HG02938 (cell line): ENCODE results near the gene SRD5A3.

Experiments
- ATAC-seq: cut with Tn5 transposase; IDR thresholded peaks from one replicate; pipeline ENCODE4 v1.9.1; 2021; ENCODE audit warnings: mild to moderate bottlenecking, moderate library complexity; ENCODE audit not compliant: unreplicated experiment

Gene SRD5A3

DNA sequence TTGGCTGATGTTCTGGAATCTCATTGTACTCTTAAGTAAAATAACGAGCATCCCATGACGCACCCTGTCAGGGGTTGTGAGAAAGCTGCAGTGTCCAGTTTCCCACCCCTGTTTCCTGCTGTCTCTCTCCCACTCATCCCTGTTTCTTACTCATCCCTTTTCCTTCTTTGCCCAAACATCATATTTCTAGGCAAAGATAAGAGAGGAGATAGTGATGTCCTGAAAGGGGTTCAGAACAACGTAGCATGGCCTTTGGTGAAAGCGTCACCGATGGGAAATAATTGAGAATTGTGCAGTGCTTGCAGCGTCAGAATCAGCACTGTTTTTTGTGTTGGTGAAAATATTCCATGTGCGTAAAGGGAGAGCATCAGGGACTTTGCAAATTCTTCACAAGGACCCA, 26.2 kb downstream of the SRD5A3 start:
- ATAC-seq, result no peak

- ATAC-seq, result no peak
Measured at GRCh38 chr4:55373461-55373860, 27.4 kb downstream of the SRD5A3 start.

- ATAC-seq, result no peak
Measured at GRCh38 chr4:55376698-55377097, 30.7 kb downstream of the SRD5A3 start.

DNA sequence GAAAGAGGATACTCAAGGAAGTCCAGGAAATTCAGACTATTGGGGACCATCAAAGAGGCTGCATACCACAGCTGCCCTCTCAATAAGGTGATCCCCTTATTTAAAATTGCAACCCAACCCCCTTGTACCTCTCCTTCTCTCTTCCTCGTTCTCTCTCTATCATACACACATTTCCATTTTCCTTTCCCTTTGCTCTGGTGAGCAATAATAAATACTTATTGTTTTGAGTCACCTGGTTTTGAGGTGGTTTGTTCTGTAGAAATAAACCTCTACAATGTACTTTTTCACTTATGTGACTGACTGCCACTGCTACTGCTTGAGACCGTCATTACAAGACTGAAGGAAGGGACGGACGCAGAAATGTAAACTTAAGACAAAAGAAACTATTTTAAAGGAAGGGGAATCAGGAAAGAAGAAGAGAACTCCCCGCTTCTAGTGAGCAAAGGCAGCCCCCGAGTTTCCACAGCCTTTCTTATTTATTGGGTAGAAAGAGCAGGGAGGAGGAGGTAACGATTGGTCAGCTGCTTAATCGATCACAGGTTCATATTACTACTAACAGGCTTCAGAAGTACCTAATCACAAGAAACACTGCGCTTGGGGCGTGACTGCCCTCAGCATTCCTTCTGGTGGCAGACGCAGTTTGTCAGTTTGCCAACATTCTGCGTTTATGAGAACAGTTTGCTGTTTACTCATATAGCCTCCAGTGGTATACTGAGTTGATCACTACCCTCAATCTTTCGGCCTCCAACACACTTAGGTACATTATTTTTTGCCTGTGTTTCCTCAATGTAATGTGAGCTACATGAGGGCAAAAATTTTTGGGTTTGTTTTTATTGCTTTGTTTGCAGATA, 32.8 kb downstream of the SRD5A3 start:
- ATAC-seq, result no peak

DNA sequence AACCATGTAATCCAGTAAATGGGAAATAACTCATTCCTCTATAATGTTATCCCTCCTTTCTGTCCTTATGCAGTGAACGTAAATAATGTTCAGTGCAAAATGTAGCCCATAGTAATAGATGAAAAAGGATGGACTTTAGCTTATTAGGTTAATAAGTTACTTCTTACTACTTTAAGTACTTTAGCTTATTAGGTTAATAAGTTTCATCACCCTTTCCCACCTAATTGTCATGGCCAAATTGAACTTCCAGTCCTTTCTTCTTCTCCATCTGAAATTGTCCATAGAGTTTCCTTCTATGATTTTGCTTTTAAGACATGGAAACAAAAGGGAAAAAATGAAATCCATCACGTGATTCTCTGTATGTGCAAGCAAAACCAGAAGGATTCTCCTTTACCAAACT, 34.5 kb downstream of the SRD5A3 start:
- no peak for ATAC-seq

DNA sequence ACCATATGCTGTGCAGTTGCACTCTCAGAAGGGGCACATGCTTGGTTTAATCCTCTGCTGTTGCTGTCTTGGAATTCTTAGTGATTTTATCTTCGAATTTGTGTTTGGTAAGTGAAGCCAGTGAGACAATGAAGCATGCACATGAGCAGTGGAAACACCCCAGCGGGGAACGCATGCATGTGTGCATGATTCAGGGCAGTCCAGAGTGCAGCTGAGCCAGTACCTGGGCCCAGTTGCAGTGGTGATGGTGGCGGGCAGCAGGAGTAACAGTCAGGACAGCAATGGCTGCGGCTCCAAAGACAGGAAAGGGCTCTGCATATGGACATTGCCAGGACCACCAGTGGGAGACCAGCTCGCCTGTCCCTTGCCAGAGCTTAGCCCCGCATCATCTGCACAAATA, 35.5 kb downstream of the SRD5A3 start:
- ATAC-seq, result no peak

- ATAC-seq, result no peak
Measured at GRCh38 chr4:55382488-55383003, 36.5 kb downstream of the SRD5A3 start.

- ATAC-seq, result no peak
Measured at GRCh38 chr4:55385201-55385649, 39.2 kb downstream of the SRD5A3 start.

DNA sequence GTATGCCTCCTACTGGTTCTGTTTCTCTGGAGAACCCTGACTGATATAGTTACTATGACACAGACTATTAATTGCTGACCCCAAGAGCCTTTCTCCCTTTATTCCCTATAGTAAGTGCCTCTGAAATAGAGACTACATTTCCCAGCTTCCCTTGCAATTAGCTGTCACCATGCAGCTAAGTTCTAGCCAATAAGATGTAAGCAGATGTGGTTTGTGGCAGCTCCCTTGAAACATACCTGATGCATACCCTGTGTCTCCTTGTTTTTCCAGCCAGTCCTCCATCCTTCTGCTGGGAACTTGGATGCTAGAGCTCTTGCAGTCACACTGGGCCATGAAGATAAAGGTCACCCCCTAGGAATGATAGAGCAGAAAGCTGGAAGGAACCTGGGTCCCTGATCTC, 40.0 kb downstream of the SRD5A3 start:
- peak; percentile 87 for ATAC-seq

DNA sequence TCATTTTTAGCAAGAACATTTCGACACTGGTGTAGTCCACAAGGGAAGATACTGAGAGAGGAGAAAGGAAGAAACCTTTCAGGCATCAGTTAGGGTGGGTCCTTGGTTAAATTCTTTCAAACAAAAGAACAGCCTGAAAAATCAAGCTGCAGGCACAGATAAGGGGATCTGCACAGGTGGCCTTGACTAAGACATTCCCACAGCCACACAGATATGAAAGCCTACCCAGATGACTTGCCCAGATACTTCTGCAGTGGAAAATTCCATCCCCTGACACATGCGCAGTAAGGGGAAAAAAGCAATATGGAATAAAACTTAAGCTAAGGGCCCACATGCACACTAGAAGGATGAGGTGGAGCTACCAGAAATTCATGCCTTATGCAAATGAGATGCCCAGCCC, 40.8 kb downstream of the SRD5A3 start:
- ATAC-seq, result no peak

DNA sequence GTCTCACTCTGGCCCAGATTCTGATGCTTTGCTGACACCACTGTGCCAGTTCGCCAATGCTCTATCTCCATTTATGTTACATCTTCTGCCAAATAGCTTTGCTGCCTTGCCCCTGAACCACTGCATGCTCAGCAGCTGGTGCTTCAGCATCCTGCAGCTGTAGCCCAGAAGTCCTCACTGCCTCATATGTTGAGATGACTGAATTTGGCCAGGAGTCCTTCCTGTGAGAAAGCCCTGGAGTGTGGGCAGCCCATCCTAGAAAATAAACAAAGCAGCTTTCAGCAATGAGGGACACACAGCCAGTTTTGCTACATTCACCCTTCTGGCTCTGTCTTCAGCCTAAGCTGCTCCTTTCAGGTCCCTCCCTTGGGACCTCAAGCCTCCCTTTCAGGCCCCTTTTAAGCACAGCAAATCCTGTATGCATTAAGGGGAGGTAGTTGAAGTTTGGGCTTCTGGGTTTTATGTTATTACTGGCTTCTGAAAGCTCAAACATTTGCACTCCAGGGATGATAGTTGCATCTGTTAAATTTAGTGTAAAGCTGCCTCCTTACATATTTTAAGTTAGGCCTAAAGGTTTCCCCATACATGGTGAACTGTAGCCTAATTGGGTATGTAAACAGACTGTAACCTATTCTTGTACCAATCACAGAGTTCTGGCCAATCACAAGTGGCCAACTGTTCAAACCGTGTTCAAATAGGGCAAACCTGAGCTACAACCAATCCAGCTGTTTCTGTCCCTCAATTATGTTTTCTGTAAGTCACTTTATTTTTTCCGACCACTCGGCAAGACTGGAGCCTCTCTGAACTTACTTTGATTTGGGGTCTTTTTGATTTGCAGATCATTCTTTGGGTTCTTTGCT, 47.6 kb downstream of the SRD5A3 start:
- ATAC-seq, result no peak

DNA sequence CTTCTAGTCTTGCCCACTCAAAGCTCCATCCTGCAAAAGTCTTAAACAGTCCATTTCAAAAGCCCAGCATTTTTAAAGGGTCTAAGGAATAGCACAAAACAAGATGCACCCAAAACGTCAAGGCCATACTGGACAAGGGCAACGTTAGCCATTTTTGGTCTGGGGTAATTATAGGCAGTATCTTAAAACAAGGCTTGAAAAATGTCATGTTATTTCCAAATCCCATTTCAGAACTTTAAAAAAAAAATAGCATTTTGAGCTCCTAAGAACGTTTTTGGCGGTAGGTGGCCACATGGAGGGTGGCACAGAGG, 49.1 kb downstream of the SRD5A3 start:
- no peak for ATAC-seq

DNA sequence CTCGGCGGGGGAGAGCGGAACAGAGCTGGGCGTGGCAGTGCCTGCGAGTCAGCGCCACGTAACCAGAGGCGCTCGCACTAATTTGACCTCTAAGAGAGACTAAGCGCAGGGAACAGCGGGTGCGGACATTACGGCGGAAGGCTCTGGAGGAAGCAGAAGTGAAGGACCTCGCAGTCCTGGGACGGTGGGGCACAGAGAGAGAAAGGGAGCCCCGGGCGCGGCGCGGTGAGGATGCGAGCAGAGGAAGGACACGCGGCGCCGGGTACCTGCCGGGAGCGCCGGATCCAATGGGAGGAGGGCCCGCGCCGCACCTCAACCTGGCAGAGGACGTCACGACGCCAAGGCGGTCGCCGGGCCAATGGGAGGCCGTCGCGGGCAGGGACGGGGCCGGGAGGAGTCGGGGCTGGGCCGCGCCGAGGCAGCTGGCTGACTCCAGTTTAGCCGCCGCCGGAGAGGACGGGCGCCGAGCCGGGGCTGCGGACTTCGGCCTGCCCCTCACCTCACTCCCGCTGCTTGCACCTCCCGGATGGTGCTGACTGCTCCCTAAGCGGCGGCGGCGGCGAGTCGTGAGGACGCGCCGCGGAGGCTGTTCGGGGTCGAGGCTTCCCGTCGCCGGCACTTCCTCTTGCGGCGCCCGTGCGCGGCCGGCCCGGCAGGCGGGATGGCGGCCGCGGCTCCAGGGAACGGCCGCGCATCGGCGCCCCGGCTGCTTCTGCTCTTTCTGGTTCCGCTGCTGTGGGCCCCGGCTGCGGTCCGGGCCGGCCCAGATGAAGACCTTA, 49.7 kb downstream of the SRD5A3 start, which contains the start of gene TMEM165:
Gene TMEM165 (plus strand): TSS at position 429 of the 779 bp plus-strand sequence. CDS start 233 bp downstream, at position 662.
- peak; percentile 88 for ATAC-seq

DNA sequence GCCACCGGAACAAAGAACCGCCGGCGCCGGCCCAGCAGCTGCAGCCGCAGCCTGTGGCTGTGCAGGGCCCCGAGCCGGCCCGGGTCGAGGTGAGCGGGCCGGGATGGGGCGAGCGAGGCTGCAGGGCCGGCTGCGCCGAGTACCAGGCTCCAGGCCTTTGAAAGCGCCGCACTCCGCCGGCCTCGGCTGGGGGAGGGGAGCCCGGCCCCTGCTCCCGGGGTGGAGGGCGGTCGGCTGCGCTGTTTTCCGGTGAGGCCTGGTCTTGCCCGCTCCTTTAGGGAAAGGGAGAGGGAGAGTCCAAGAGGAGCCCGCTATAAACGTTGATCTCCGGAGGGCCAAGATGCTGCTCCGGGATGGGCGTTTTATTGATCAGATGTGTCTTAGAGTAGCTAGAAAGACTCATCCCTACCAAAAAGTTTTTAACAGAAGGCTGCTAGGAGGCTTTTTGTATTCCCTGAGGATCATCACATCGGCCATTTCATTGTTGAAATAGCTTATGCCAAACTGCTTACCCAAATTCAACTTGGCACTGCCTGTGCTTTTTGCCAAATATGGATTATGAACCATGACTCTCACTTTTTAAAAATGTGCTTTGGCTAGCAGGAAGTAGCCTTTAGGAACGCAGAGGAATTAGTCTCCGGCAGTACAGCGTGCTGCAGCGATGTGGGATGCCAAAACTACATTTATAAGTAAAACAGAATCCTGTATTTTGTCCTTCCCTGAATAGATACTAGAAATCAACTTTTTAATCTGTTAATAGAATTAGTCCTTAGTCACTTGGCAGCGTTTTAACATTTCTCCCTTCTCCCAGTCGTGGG, 50.5 kb downstream of the SRD5A3 start:
- ATAC-seq, result peak; percentile 29

DNA sequence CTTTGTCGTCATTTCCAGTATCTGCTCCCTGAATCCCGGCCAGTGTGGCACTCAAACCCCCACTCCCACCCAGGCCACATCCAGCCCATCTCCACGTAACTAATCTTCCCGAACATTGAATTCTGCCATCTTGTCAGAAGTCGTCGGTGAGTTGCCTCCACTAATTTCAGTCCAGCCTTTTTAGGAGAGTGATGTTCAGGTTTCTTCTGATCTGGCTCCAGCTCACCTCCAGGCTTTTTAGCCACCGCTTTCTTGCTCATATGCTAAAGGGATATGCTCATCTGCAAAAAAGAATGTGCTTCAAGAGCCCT, 51.0 kb downstream of the SRD5A3 start:
- no peak for ATAC-seq

DNA sequence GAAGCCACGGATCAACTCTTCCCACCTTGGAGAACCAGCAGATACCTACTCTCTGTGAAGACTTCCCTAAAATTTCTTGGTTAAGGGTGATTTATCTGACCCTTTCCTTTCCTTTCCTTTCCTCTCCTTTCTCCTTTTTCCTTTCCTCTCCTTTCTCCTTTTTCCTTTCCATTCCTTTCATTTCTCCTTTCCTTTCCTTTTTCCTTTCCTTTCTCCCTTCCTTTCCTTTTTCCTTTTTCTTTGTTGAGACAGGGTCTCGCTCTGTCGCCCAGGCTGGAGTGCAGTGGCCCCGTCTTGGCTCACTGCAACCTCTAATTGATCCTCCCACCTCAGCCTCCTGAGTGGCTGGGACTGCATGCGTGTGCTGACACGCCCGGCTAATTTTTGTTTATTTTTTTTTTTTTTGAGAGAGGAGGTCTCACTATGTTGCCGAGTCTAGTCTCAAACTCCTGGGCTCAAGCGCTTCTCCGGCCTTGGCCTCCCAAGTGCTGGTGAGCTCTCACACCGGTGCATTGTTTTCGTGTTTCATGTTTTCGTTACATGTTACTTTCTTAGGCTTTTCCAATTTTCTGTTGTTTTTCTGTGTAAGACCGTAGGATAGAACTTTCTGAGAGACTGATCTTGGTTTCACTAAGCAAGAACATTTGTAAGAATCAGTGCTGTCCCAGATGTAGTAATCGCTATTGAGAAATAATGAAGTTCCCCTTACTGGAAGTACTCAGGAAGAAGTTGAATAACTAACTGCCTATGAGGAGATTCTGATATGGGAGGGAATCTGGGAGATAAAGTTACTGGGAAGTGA, 51.7 kb downstream of the SRD5A3 start:
- no peak for ATAC-seq

GRCh38 chr4:55398461-55398860, 52.4 kb downstream of the SRD5A3 start:
- ATAC-seq, result no peak

- ATAC-seq, result no peak
Measured at GRCh38 chr4:55398966-55399365, 52.9 kb downstream of the SRD5A3 start.

DNA sequence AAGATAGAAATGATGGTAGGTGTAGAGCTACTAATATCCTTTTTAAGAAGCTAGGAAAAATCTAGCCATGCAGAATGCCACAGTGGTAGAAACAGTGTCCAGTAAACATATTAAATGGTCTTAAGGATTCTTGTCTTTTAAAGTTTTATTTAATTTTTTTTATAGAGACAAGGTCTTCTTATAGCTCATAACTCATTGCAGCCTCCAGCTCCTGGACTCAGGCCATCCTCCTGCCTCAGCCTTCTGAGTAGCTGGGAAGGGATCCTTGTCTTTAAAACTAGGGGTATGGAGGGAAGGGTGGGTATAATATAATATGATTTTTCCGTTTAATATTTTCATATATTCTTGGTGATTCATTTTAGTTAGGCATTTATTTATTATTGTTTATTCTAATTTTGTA, 53.5 kb downstream of the SRD5A3 start:
- no peak for ATAC-seq

GRCh38 chr4:55405073-55405472, 59.0 kb downstream of the SRD5A3 start:
- ATAC-seq, result no peak
